Measurements from ENCODE around the gene MAGEC2.

The MAGEC2 gene, protein sequence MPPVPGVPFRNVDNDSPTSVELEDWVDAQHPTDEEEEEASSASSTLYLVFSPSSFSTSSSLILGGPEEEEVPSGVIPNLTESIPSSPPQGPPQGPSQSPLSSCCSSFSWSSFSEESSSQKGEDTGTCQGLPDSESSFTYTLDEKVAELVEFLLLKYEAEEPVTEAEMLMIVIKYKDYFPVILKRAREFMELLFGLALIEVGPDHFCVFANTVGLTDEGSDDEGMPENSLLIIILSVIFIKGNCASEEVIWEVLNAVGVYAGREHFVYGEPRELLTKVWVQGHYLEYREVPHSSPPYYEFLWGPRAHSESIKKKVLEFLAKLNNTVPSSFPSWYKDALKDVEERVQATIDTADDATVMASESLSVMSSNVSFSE

DNA sequence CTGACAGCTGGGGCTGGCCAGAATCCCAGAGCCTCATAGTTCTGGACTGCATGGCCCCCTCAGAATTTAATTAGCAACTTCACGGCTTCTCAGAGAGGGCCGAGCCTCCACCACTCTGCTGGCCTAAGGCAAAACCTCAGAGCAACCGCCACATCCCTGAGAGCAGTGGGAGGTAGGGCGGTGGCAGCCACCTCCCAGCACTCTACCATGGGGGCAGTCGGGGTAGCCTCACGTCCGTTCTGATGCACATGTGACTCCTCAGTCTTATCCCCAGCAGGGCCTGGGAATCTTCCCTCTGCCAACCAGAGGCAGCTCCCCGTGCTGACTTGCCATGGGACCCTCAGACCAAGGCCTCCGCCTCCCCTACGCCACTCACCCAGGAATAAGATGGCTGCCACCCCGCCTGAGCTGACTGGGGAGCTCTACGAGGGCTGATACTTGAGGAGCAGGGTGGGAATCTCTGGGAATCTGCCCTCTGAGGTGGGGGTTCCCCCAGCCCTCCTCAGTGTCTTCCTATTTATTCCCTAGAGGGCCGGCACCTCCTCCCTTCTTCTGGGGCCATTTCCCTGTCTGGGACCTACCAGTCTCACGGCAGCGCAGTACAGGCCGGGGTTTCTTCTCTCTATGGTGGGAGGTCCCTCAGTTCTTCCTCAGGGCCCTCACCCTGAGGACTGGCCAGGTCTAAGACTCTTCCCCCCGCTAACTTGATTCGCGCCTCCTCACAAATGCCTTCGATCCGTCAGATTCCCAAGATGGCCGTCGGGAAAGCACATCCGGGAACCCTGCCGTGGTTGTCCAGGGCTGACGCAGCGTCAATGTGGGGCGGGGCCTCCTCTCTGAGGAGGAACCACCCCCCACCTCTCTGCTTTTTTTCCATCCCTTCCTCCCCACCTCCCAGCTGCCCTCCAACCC is at the start of gene MAGEC2:
Gene MAGEC2, minus strand, starts transcription at position 769 of the 912 bp plus-strand sequence. CDS start 1,303 bp downstream, outside the sequence.
- no peak for DNase-seq (ENCODE audit: extremely low read depth in 1 of 2, low read depth in 1 of 2)

DNA sequence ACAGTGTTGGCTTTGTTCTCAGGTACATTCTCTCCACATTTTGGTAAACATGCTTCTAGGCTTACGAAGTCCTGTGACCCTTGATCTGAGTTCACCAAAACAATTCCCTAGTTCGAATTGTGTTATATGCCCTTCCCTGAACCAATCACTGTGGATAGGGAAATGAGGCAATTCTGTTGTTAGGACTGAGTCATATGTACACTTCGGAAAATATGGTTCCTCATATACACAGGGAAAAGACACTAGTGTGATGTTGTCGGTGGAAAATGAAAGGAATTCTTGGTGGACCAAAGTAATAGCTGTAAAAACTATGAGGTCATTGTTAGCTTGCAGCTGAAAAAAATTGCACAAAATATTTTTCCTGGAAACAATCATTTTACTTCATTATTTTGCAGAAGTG is 46.6 kb upstream of the MAGEC2 start:
- DNase-seq (ENCODE audit: extremely low read depth in 1 of 2, low read depth in 1 of 2): no peak

DNA sequence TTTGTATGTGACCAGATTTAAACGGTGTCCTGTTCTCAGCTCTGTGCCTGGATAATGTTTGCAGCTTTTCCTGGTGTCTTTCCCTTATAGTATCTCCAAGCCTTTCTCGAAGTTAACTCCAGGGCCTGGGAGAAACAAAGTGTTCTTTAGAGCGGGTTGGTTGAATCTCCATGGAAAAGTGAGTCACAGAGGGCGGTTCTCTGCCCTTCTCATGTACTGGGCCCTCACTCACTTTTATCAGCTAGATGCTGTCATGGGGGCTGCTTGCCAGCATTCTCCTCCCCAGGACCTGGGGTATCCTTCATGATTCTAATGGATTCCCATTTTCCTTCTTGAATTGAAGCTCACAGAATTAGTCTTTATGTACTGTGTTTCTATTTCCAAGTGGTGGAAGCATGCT is 46.1 kb upstream of the MAGEC2 start:
- no peak for DNase-seq (ENCODE audit: extremely low read depth in 1 of 2, low read depth in 1 of 2)

DNA sequence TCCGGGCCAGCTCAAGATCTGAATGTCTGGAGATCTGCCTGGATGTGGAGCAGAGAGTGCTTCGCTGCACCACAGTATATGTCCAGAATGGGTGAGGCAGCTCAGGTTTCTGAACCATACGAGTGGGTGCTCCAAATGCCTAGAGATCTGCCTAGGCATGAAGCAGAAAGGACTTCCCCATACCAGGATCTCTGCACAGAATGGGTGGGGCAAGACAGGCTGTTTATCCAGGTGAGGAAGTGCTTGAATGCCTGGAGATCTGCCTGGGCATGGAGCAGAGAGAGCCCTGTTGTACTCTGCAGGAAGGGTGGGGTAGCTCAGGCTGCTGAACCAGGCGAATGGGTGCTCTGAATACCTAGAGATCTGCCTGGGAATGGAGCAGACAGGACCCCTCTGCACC is 45.4 kb upstream of the MAGEC2 start:
- DNase-seq (ENCODE audit: extremely low read depth in 1 of 2, low read depth in 1 of 2): no peak

DNA sequence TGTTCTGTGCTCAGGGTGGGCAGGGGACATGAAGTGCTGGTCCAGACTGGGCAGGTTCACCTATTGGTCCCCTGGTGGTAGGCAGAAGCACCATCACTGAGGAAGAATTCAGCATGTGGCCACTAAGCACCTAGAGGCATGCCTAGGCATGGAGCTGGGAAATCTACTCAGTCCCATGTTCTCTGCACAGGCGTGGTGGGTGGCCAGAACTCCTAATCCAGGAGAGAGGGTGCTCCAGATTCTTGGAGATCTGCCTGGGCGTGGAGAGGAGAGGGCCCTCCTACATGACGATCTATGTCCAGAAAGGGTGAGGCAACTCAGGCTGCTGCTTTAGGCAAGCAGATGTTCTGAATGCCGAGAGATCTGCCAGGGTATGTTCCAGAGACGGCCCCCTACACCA is 44.6 kb upstream of the MAGEC2 start:
- no peak for DNase-seq (ENCODE audit: extremely low read depth in 1 of 2, low read depth in 1 of 2)

DNA sequence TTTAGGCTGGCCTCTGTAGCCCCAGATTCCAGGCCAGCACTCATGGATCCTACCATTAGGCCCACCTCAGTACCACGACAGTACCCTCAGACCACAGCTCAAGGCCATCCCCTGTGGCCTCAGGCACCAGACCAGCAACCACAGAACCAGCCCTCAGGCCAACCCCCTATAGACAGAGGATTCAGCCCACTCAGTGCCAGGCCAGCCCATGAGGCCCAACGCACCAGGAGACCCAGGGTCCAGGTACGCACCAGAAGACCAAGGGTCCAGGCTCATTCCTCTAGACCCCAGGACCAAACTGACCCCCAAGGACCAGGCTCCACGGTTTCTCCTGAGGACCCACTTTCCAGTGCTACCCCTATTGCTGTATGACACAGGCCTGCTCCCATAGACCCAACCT is 39.5 kb upstream of the MAGEC2 start:
- no peak for DNase-seq (ENCODE audit: extremely low read depth in 1 of 2, low read depth in 1 of 2)

DNA sequence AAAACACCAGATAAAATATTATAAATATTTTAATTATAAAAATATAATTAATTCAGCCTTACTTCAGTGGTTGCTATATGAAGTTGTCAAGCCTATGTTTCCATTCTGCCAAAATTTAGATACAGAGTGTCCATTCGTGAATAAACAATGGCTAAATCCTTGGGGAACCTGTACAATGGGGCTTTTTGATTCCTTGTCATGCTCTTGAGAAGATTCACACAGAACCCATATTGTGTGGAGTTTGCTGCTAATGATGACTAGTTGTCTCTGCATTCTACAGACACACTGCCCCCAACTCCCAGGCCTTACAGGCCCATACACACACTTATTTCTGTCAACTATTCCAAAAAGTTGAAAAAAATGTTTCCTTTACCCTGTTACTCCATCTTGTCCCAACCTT is 33.4 kb upstream of the MAGEC2 start:
- DNase-seq (ENCODE audit: extremely low read depth in 1 of 2, low read depth in 1 of 2): no peak

DNA sequence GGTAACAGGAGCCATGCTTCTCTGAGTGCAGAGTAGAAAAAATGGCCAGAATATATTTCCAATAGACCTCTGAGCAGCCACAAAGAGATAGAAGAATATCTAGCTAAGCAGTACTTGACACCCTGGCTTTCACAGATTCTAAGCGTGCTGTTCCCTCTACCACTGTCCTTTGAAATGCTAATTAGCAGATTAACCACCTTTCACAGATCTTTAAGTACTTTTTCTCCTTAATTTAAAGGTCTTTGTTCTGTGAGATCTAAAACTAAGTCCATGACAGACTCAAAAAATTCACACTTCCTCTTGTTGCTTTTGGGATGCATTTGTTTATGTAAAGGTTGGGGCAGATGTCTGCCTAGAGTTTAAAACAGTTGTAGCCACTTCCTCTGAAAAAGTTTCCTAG is 28.3 kb upstream of the MAGEC2 start:
- no peak for DNase-seq (ENCODE audit: extremely low read depth in 1 of 2, low read depth in 1 of 2)

DNA sequence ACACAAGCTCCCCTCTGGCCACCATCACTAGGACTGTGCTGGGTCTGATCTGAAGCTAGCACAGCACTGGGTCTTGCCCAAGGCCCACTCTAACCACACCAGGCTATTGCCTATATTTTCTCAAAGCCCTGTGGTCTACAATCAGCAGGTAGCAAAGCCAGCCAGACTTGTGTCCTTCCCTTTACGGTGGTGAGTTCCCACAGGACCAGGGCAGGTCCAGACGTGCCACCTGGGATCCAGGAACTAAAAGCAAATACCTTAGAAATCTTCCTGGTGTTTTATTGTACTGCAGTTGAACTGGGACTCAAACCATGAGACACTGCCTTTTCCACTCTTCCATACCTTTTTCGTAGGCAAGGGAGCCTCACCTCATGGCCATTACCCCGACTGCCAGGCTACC is 9.0 kb upstream of the MAGEC2 start:
- no peak for DNase-seq (ENCODE audit: extremely low read depth in 1 of 2, low read depth in 1 of 2)

DNA sequence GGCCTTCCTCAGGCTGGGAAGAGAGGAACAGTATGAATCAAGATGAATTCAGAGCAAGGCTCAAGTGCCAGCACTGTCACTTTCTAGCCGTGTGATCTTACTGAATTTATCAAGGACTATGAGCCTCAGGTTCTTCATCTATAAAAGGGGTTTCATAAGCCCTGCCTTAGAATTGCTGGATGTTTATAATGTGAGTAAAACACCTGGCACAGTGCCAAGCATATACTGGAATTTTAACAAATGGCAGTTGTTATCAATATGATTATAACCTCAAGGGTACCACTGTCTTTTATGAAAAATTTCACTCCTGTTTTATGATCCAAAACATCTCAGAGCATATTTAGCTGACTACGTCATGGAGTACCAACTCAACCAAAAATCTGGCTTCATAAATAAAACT is 4.0 kb downstream of the MAGEC2 start:
- no peak for DNase-seq (ENCODE audit: extremely low read depth in 1 of 2, low read depth in 1 of 2)

DNA sequence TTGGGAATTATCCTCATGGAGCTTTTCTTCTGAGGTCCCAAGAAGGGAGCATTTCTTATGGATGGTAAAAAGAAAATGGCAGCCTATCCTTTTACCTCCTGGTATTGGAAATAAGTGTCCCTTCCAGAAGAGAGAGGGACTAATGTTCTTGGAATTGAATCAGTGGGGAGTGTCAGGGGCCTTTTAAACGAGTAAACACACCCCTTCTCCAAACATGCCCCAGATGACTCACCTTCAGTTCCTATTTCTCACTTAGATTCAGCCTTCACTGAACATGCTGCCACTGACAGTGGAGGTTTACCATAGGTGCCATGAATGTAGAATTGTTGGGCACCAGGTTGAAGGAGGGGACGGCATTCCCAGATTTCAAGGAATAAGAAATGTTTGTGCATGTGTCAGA is 19.0 kb downstream of the MAGEC2 start:
- no peak for DNase-seq (ENCODE audit: extremely low read depth in 1 of 2, low read depth in 1 of 2)

DNA sequence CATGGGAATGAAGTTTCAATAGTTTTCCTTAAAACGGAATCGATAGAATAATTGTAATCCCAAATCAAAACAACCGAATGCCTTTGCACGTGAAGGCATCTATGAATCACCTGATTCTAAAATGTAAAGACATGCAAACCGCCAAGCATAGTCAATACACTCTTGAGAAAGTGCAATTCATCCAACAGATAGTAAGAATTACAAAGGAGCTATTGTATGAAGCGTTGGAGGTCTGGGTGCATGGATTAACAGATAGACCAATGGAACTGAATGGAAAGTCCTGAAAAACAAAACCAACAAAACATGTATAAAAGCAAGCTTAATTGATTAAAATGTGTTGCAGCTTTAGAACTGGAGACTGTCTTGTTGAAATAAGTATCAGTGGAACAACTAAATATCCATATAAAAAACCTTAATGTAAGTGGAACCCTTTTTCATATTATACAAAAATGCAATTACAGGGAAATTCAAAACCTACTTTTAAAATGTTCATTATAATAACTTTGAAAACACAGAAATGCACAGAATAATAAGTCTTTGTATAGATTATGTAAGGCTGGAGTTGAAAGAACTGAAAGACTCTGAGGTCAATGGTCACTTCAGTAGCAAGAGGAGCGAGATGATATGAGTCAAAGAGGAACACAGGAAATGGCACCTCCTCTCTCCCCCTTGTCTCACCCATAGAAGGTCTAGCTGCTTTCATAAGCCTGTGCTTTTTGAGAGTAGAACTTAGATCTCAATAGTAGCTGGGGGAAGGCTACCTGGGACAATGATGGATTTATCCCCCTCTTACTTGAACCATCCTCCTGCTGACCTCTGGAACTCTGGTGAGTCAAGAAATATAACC is 20.1 kb downstream of the MAGEC2 start:
- DNase-seq (ENCODE audit: extremely low read depth in 1 of 2, low read depth in 1 of 2): no peak

DNA sequence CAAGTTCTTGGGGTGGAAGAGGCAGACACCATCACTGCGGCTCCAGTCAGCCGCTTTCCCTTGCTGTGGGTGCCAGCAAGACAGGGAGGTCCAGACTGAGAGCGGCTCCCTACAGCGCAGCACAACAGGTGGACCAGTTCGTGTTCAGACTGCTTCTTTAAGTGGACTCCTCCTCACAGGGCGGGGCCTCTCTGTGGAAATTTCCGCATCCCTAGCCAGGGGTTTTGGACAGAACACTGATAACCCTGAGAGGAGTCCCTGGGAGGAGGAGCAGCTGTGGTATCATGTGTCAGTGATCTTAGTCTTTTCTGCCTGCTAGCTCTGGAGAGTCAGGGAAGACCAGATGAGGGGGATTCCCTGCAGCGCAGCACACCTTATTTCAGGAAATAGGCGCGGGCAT is 48.5 kb downstream of the MAGEC2 start:
- DNase-seq (ENCODE audit: extremely low read depth in 1 of 2, low read depth in 1 of 2): no peak

Measured in activated CD8-positive, alpha-beta memory T cell treated with anti-CD3 and anti-CD28 coated beads for 1 hour (primary cell).